Epidermal melanocyte (primary cell): ENCODE data around the gene TBC1D9.

ENCODE experiments used
- DNase-seq: peaks from one replicate; pipeline ENCODE4 v3.0.0; 2011; ENCODE audit warnings: low spot score; ENCODE audit not compliant: insufficient read length

The TBC1D9 gene

GRCh38 chr4:140725556-140725955 lies 30.6 kb downstream of the TBC1D9 start:
- DNase-seq = no peak

DNA sequence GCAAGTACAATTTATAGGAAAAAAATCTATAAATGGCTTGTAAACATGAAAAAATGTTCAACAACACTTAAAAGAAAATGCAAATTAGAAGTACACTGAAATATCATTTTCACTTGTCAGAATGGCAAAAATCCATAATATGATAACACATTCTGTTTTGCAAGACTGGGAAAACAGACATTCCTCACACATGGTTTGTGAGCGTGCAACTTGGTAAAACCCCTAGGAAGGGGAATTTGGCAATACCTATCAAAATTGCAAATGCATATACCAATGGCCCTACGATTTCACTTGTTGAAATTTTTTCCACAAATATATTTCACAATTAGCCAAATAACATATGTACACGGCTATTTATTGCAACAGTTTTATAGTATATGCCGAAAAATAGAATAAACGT lies 31.4 kb downstream of the TBC1D9 start:
- no peak for DNase-seq

GRCh38 chr4:140720387-140721304 lies 35.5 kb downstream of the TBC1D9 start:
- DNase-seq = no peak

- no peak for DNase-seq
Measured at GRCh38 chr4:140719686-140720085, 36.5 kb downstream of the TBC1D9 start.

GRCh38 chr4:140719022-140719421 lies 37.2 kb downstream of the TBC1D9 start:
- no peak for DNase-seq

- no peak for DNase-seq
Measured at GRCh38 chr4:140718241-140718952, 37.8 kb downstream of the TBC1D9 start.

DNA sequence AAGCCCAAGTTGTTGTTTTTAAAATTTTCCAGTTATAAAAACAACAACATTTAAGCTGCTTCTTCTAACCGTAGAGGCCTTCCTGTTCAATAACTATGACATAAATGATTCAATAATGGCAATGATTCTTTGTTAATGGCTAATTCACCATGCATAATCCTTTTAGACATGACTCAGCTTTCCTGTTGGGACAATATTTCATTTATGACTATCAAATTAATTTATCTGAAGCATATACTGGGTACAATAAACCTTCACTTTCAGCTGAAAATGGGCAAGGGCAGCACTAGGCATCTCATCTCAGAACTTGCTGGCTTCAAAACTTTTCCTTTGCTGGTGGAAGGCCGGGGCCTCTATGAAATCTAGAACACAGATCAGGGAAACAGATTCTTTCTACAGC lies 38.9 kb downstream of the TBC1D9 start:
- no peak for DNase-seq

- DNase-seq = no peak
Measured at GRCh38 chr4:140715119-140715518, 41.1 kb downstream of the TBC1D9 start.

- DNase-seq = no peak
Measured at GRCh38 chr4:140711910-140712309, 44.3 kb downstream of the TBC1D9 start.

DNA sequence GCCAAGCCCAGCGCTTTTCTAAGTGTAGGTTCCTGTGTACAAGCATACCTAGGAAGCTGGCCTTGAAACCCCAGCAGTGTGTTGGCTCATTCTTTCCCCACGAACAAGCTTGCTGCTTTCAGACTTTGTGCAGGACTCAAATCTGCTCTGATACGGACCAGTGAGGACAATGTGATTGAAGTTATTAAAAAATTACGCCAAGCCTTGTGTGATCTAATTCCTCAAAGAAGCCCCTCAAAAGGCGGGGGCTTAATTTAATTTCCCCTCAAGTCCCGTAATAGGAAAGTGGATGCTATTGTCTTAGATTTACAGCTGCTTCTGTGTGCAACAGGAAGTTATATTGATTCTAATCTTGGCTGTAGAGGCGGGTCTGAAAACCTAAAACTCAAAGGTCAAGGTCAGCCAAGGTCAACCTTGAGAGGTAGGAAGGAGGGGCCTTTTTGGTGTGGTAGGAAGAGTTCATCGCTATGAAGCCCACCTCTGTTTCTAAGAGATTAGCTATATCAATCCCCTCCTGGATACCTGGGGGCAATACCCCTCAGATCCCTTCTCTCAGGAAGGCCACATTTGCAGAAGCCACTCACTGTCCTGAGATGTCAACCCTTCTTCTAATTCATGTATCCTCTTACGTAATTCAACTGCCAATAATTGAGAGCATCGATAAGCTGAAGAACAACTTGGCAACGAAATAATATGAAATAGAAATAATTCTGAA lies 45.1 kb downstream of the TBC1D9 start:
- no peak for DNase-seq

- DNase-seq = no peak
Measured at GRCh38 chr4:140707325-140707724, 48.9 kb downstream of the TBC1D9 start.

- no peak for DNase-seq
Measured at GRCh38 chr4:140706665-140707064, 49.5 kb downstream of the TBC1D9 start.

DNA sequence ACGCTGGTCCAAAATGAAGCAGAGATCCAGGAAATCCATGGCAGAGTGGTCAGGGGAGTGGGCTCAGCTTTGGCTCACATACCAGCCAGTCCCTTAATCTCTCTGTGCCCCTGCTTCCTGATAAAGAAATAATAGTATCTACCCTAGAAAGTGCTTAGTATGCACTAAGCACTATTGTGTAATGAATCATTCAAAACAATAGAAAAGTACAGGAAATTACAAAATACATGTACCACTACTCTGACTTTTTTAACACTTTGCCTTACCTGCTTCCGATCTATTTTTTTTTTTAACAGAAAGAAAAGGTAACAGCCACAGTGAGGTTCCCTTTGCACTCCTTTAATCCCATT lies 49.9 kb downstream of the TBC1D9 start:
- DNase-seq = no peak

DNA sequence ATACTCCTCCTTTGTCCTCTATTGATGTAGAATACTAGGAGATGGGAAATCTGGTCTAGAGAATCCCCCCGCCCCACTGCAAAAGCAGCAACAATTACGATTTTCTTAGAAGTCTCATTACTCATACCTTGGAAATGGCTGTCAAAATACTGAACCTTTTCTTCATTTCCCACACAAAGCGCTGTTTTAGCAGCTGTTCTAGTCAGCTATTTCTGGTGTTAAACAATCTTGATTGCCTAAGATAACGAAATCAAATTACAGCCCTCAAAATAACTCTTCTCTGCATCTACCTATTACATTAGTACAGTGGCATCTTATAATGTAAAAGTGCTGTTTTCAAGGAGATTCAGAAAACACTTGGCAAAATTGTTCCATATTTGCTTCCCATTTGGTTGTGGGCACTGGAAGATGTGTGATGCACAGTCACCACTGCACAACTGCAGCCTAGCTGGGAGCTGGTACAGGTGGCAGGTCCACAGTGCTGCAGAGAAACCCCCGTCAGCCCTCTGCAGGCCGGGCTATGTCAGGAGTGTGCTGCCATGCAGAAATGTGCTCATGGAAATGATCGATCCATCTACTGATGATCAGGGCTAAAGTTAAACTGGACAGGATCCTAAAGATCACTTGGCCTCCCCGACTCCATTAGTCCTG lies 50.4 kb downstream of the TBC1D9 start:
- no peak for DNase-seq

DNA sequence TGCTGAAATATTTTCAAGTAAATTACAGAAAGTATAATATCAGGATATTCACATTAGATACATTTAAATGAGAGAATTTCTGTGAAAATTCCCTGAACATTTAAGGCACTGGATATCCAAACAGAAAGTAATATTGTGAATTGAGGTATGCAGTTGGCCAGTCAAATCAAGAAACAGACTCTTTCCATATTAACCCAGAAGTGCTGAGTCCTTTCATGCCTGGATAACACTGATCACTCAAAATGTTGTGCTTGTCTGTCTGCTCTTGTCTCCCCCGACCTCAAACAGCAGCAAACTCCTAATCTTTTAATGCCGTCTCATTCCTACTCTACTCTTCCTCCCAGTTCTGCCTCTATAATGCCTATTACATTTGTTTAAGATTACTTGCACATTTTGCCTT lies 51.2 kb downstream of the TBC1D9 start:
- no peak for DNase-seq

GRCh38 chr4:140704392-140704960 lies 51.7 kb downstream of the TBC1D9 start:
- DNase-seq = no peak

DNA sequence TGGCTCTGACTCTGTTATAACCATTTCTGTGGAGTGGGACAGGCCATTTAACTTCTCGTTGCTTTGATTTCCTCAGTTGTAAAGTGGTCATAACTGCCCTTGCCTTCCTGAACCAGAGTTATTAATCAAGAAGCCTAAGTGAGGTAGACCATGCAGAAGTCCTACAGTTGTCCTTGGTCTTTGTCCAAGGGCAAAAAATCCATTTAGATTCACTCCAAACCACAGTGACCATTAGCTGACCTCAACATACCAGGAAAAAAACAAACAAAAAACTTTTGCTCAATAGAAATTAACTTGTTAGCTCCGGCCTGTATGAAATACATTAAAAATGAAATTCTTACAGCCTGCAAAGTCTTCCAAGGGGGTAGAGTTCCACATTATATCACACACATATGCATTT lies 52.7 kb downstream of the TBC1D9 start:
- DNase-seq = no peak

- DNase-seq = no peak
Measured at GRCh38 chr4:140702096-140702757, 54.0 kb downstream of the TBC1D9 start.

DNA sequence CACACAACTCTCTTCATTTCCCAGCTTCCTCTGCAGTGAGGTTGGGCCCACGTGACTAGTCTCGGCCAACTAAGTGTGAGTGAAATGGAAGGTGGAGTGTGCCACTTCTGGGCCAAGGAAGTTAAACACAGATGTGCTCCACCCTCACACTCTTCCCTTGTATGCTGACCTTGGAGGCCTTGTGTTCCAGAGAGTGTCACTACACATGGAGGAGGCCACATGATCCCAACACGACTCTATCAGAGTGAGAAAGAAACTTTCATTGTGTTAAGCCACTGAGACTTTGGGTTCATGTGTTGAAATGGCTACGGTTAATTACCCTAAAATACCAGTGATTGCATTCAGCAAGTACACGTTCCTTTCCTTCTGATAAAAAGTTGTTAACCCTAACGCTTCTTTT lies 55.1 kb downstream of the TBC1D9 start:
- DNase-seq = no peak

- DNase-seq = no peak
Measured at GRCh38 chr4:140697709-140698560, 58.2 kb downstream of the TBC1D9 start.
